ENCODE data around the gene FGGY. TPM values are rescaled to one million over a fixed set of nuclear protein-coding genes. Genes with fewer than 3 reads are reported as not detected.

FGGY gene
- total RNA-seq, 1 experiment from 2014 or later: 14.6 TPM

DNA sequence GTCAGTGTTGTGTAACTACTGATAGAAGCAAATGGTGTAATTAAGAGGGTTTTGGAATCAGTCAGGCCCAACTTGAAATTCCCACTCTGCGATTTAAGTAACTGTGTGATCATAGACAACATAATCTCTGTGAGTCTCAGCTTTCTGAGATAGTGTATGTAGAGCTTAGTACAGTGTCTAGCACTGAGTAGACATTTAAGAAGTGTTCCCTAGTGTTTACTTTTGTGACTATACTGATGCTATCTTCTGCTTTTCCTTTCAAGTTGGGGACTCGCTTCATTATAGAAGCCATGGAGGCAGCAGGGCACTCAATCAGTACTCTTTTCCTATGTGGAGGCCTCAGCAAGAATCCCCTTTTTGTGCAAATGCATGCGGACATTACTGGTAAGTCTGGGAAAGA lies 370.1 kb downstream of the FGGY start:
- H3T11ph ChIP-seq (ENCODE audit: low read length): no peak overlapping the region
- H3K9me3 Mint-ChIP-seq: peaks cover 0 to 3% of the 10 kb centered on the region in 2 experiments; a peak in 1 of 5 replicates
- no peak overlapping the region for H3K4me2 ChIP-seq (ENCODE audit: insufficient read depth, insufficient read length, low read length)
- no peak overlapping the region for H3K27ac ChIP-seq (ENCODE audit: insufficient read length, low read depth, low read length)
- no peaks in the 10 kb centered on the region for H3K27me3 Mint-ChIP-seq (ENCODE audit: low read depth)
- H3K56ac ChIP-seq (ENCODE audit: insufficient read length, low read depth, low read length): no peak overlapping the region
- TF ChIP-seq, protein P1, sequence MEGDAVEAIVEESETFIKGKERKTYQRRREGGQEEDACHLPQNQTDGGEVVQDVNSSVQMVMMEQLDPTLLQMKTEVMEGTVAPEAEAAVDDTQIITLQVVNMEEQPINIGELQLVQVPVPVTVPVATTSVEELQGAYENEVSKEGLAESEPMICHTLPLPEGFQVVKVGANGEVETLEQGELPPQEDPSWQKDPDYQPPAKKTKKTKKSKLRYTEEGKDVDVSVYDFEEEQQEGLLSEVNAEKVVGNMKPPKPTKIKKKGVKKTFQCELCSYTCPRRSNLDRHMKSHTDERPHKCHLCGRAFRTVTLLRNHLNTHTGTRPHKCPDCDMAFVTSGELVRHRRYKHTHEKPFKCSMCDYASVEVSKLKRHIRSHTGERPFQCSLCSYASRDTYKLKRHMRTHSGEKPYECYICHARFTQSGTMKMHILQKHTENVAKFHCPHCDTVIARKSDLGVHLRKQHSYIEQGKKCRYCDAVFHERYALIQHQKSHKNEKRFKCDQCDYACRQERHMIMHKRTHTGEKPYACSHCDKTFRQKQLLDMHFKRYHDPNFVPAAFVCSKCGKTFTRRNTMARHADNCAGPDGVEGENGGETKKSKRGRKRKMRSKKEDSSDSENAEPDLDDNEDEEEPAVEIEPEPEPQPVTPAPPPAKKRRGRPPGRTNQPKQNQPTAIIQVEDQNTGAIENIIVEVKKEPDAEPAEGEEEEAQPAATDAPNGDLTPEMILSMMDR (conservative IDR thresholded peaks at IDR 0.05): no peak
- no peak overlapping the region for H4K5ac ChIP-seq (ENCODE audit: insufficient read length, low read depth, low read length)
- no peak overlapping the region for H3K18ac ChIP-seq (ENCODE audit: insufficient read length, low read depth, low read length)
- no peak overlapping the region for H3K4me3 Mint-ChIP-seq
- no peak overlapping the region for H4K91ac ChIP-seq (ENCODE audit: insufficient read length, low read depth, low read length)
- H3K14ac ChIP-seq (ENCODE audit: insufficient read depth, low read length): no peak overlapping the region
- H3K36me3 Mint-ChIP-seq (ENCODE audit: insufficient read depth in 1 of 3, low read depth in 3 of 3): peaks cover 1 to 8% (median 4%) of the 10 kb centered on the region in 3 experiments; a peak in 4 of 7 replicates
- no peak overlapping the region for H2BK12ac ChIP-seq (ENCODE audit: insufficient read length, low read depth, low read length)
- H2BK5ac ChIP-seq (ENCODE audit: insufficient read length, low read length): no peak overlapping the region
- no peak overlapping the region for H2BK20ac ChIP-seq (ENCODE audit: low read depth, low read length, poor library complexity, severe bottlenecking)
- H2AFZ ChIP-seq (ENCODE audit: low read length): no peak overlapping the region
- H3K9me3 ChIP-seq (ENCODE audit: control insufficient read depth, low read depth, low read length): no peaks in the 10 kb centered on the region
- no peak overlapping the region for H3K9ac ChIP-seq (ENCODE audit: extremely low read depth, insufficient read length, low read length)
- H3K23ac ChIP-seq (ENCODE audit: insufficient read length, low read depth, low read length): no peak overlapping the region
- H3K4ac ChIP-seq (ENCODE audit: low read depth, low read length): no peak overlapping the region
- H2BK15ac ChIP-seq (ENCODE audit: low read depth, low read length): no peak overlapping the region
- no peak for DNase-seq
- WGBS (ENCODE audit: extremely low coverage, insufficient read length, low lambda C conversion rate): no CpG with 5 or more reads among the region's 3 CpGs
- H4K20me1 ChIP-seq (ENCODE audit: control insufficient read depth, insufficient read depth, insufficient read length): no peaks in the 10 kb centered on the region
- no peaks in the 10 kb centered on the region for H3K23me2 ChIP-seq (ENCODE audit: insufficient read length, low read depth, low read length, poor library complexity, severe bottlenecking)
- peaks cover 9% of the 10 kb centered on the region; the same call in 1 of the 2 replicates for H3K4me1 ChIP-seq (ENCODE audit: insufficient read depth, low read length)
- H4K8ac ChIP-seq (replicated peaks; ENCODE audit: insufficient read length, low read depth, low read length): no peak overlapping the region
- H3K4me1 Mint-ChIP-seq: peaks cover 48 to 59% of the 10 kb centered on the region in 2 experiments
- H3K27ac Mint-ChIP-seq: peak overlapping the region in 1 of 3 experiments; percentile 9; a peak in 1 of 7 replicates
- no peak overlapping the region for H2BK120ac ChIP-seq (ENCODE audit: low read depth, low read length, poor library complexity, severe bottlenecking)
- no peak overlapping the region for H2AK5ac ChIP-seq (ENCODE audit: insufficient read length, low read length)
- no peaks in the 10 kb centered on the region for H3K27me3 ChIP-seq (ENCODE audit: insufficient read depth, low read length)
- H3K79me2 ChIP-seq (ENCODE audit: insufficient read depth, low read length): no peaks in the 10 kb centered on the region
- H3K79me1 ChIP-seq (ENCODE audit: insufficient read depth, low read depth, low read length, poor library complexity, severe bottlenecking): no peaks in the 10 kb centered on the region
